ENCODE results near the gene OLFM2. TPM values are rescaled to one million over a fixed set of nuclear protein-coding genes. Genes with fewer than 3 reads are reported as not detected.

OLFM2 gene
- total RNA-seq, 1 experiment from 2014 or later: 75.6 TPM

DNA sequence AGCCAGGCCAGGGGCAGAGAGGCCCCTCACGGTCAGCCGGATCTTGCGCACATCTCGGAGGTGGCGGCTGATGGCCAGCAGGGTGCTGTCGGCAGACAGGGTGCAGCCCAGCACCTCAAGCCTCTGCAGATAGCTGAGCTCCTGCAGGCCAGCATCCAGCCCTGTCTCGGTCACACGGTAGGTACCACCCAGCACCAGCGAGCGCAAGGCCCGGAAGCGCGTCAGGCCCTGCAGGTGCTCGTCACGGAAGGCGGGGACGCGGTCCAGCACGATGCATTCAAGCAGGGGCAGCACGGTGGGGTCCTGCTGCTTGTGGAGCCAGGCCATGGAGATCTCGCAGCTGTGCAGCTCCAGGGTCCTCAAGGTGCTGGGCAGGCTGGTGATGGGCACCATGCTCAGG, 125.2 kb downstream of the OLFM2 start:
- no peaks in the 10 kb centered on the region for H3K9me3 ChIP-seq (ENCODE audit: control insufficient read depth, low read depth, low read length)
- no peaks in the 10 kb centered on the region for H3K27me3 Mint-ChIP-seq (ENCODE audit: low read depth)
- no peak overlapping the region for H3K23ac ChIP-seq (ENCODE audit: insufficient read length, low read depth, low read length)
- H2BK120ac ChIP-seq (ENCODE audit: low read depth, low read length, poor library complexity, severe bottlenecking): no peak overlapping the region
- no peaks in the 10 kb centered on the region for H3K4me1 Mint-ChIP-seq
- no peak overlapping the region for H3K18ac ChIP-seq (ENCODE audit: insufficient read length, low read depth, low read length)
- H3T11ph ChIP-seq (ENCODE audit: low read length): no peak overlapping the region
- H2BK15ac ChIP-seq (ENCODE audit: low read depth, low read length): no peak overlapping the region
- H4K5ac ChIP-seq (ENCODE audit: insufficient read length, low read depth, low read length): no peak overlapping the region
- H3K9me3 Mint-ChIP-seq: peaks cover 8 to 10% of the 10 kb centered on the region in 2 experiments
- no peak overlapping the region for H4K8ac ChIP-seq (replicated peaks; ENCODE audit: insufficient read length, low read depth, low read length)
- no peak overlapping the region for H2AK5ac ChIP-seq (ENCODE audit: insufficient read length, low read length)
- DNase-seq: no peak
- no peak overlapping the region for H3K4me3 Mint-ChIP-seq
- no peaks in the 10 kb centered on the region for H3K23me2 ChIP-seq (ENCODE audit: insufficient read length, low read depth, low read length, poor library complexity, severe bottlenecking)
- no peaks in the 10 kb centered on the region for H3K4me1 ChIP-seq (ENCODE audit: insufficient read depth, low read length)
- H3K36me3 Mint-ChIP-seq (ENCODE audit: insufficient read depth in 1 of 3, low read depth in 3 of 3): peaks cover 31 to 59% (median 46%) of the 10 kb centered on the region in 3 experiments
- H3K56ac ChIP-seq (ENCODE audit: insufficient read length, low read depth, low read length): no peak overlapping the region
- WGBS (ENCODE audit: extremely low coverage, insufficient read length, low lambda C conversion rate): no CpG with 5 or more reads among the region's 21 CpGs
- no peak overlapping the region for H3K4ac ChIP-seq (ENCODE audit: low read depth, low read length)
- H4K20me1 ChIP-seq (ENCODE audit: control insufficient read depth, insufficient read depth, insufficient read length): no peaks in the 10 kb centered on the region
- H3K27ac ChIP-seq (ENCODE audit: insufficient read length, low read depth, low read length): no peak overlapping the region
- no peak overlapping the region for H2BK5ac ChIP-seq (ENCODE audit: insufficient read length, low read length)
- no peak overlapping the region for H2BK20ac ChIP-seq (ENCODE audit: low read depth, low read length, poor library complexity, severe bottlenecking)
- no peak overlapping the region for H2BK12ac ChIP-seq (ENCODE audit: insufficient read length, low read depth, low read length)
- H3K27ac Mint-ChIP-seq: no peak overlapping the region
- peaks cover 3% of the 10 kb centered on the region for H3K79me1 ChIP-seq (ENCODE audit: insufficient read depth, low read depth, low read length, poor library complexity, severe bottlenecking)
- no peak for TF ChIP-seq CTCF (conservative IDR thresholded peaks at IDR 0.05)
- no peak overlapping the region for H3K14ac ChIP-seq (ENCODE audit: insufficient read depth, low read length)
- H3K9ac ChIP-seq (ENCODE audit: extremely low read depth, insufficient read length, low read length): no peak overlapping the region
- H2AFZ ChIP-seq (ENCODE audit: low read length): no peak overlapping the region
- H4K91ac ChIP-seq (ENCODE audit: insufficient read length, low read depth, low read length): no peak overlapping the region
- H3K27me3 ChIP-seq (ENCODE audit: insufficient read depth, low read length): no peaks in the 10 kb centered on the region
- H3K79me2 ChIP-seq (ENCODE audit: insufficient read depth, low read length): no peaks in the 10 kb centered on the region; the same call in 1 of the 2 replicates
- H3K4me2 ChIP-seq (ENCODE audit: insufficient read depth, insufficient read length, low read length): no peak overlapping the region
